HEK293 (cell line): Measurements from ENCODE around the gene ZNF503.
A peak's percentile ranks its signal among the peaks of the same experiment; 100 is the strongest.

Experiments used
- CTCF ChIA-PET: fragments of 350-600 bp; formaldehyde crosslinking; extraction: SDS; loops from one replicate; lab custom pipeline; 2021; ENCODE audit warnings: antibody characterized with exemption; lab: Yijun Ruan, JAX
- POLR2A ChIA-PET: fragments of 300-600 bp; formaldehyde crosslinking; extraction: SDS; loops from one replicate; lab custom pipeline; 2020; ENCODE audit warnings: antibody characterized with exemption, inconsistent platforms; lab: Yijun Ruan, JAX
- H3K27ac ChIP-seq: fragments of 200-500 bp; sonication (Bioruptor generic); 2 replicates; pipeline ENCODE4 v1.5.1; 2014; ENCODE audit warnings: low read depth, low read length, control low read depth, inconsistent platforms; ENCODE audit errors: extremely low read depth
- H3K36me3 ChIP-seq, 2 experiments: fragments of 200-500 bp in 1 of 2; sonication (Bioruptor generic) in 1 of 2; 1 replicate in 1 of 2; 2 replicates in 1 of 2; pipeline ENCODE4 v1.5.1; 2014 to 2017; ENCODE audit warnings: inconsistent platforms in 2 of 2, low read length in 2 of 2; ENCODE audit not compliant: control insufficient read depth in 2 of 2, insufficient read depth in 1 of 2
- H3K4me1 ChIP-seq: fragments of 200-500 bp; sonication (Bioruptor generic); 2 replicates; pipeline ENCODE4 v1.5.1; 2014; ENCODE audit warnings: mild to moderate bottlenecking, low read length, inconsistent platforms; ENCODE audit not compliant: control insufficient read depth, insufficient read depth
- H3K4me3 ChIP-seq: 2 replicates; pipeline ENCODE4 v1.5.1; 2011; ENCODE audit warnings: low read depth, mild to moderate bottlenecking, control low read depth, low read length, moderate library complexity
- H3K9me3 ChIP-seq: fragments of 200-500 bp; sonication (Bioruptor generic); 2 replicates; pipeline ENCODE4 v1.5.1; 2014; ENCODE audit warnings: low read depth, low read length, inconsistent platforms; ENCODE audit not compliant: control insufficient read depth, insufficient read depth
- BCL11A ChIP-seq: fragments of 450-650 bp; formaldehyde crosslinking; IDR thresholded peaks from 2 replicates; pipeline ENCODE4 v1.5.1; 2016; ENCODE audit warnings: low read depth, missing biosample characterization, missing genetic modification characterization
- BCL11B ChIP-seq: fragments of 450-650 bp; formaldehyde crosslinking; IDR thresholded peaks from 2 replicates; pipeline ENCODE4 v1.5.1; 2016; ENCODE audit warnings: low read depth, missing biosample characterization, missing genetic modification characterization
- KLF17 ChIP-seq: fragments of 450-650 bp; formaldehyde crosslinking; IDR thresholded peaks from 2 replicates; pipeline ENCODE4 v1.5.1; 2016; ENCODE audit warnings: missing biosample characterization, missing genetic modification characterization
- KLF7 ChIP-seq: fragments of 450-650 bp; formaldehyde crosslinking; IDR thresholded peaks from 2 replicates; pipeline ENCODE4 v1.5.1; 2016; ENCODE audit warnings: missing biosample characterization, missing genetic modification characterization, borderline replicate concordance
- MYNN ChIP-seq: fragments of 450-650 bp; formaldehyde crosslinking; IDR thresholded peaks from 2 replicates; pipeline ENCODE4 v1.5.1; 2016; ENCODE audit warnings: missing biosample characterization, missing genetic modification characterization, borderline replicate concordance
- OSR2 ChIP-seq: fragments of 450-650 bp; formaldehyde crosslinking; IDR thresholded peaks from 2 replicates; pipeline ENCODE4 v1.5.1; 2016; ENCODE audit warnings: missing biosample characterization, missing genetic modification characterization
- ZIC2 ChIP-seq: fragments of 450-650 bp; formaldehyde crosslinking; IDR thresholded peaks from 2 replicates; pipeline ENCODE4 v1.5.1; 2016; ENCODE audit warnings: missing biosample characterization, missing genetic modification characterization
- ZNF274 ChIP-seq, 2 experiments: fragments of 200-500 bp in 1 of 2; fragments of 450-650 bp in 1 of 2; sonication (Bioruptor generic) in 1 of 2; formaldehyde crosslinking in 1 of 2; IDR thresholded peaks; 2 replicates each; pipeline versions ENCODE4 v1.5.1 to v1.6.1; 2014 to 2016; ENCODE audit warnings: borderline replicate concordance in 1 of 2, inconsistent platforms in 1 of 2, low read length in 1 of 2, missing biosample characterization in 1 of 2, missing genetic modification characterization in 1 of 2
- ZNF280D ChIP-seq: fragments of 450-650 bp; formaldehyde crosslinking; IDR thresholded peaks from 2 replicates; pipeline ENCODE4 v1.5.1; 2016; ENCODE audit warnings: missing biosample characterization, missing genetic modification characterization
- ZNF488 ChIP-seq: fragments of 450-650 bp; formaldehyde crosslinking; IDR thresholded peaks from 2 replicates; pipeline ENCODE4 v1.5.1; 2016; ENCODE audit warnings: missing biosample characterization, missing genetic modification characterization
- ZNF510 ChIP-seq: fragments of 450-650 bp; formaldehyde crosslinking; IDR thresholded peaks from 2 replicates; pipeline ENCODE4 v1.5.1; 2018; ENCODE audit warnings: mild to moderate bottlenecking, missing genetic modification characterization, missing biosample characterization; ENCODE audit not compliant: insufficient replicate concordance
- ZNF560 ChIP-seq: fragments of 450-650 bp; formaldehyde crosslinking; IDR thresholded peaks from 2 replicates; pipeline ENCODE4 v1.5.1; 2017; ENCODE audit warnings: missing biosample characterization, missing genetic modification characterization, borderline replicate concordance
- ZNF580 ChIP-seq: fragments of 450-650 bp; formaldehyde crosslinking; IDR thresholded peaks from 2 replicates; pipeline ENCODE4 v1.5.1; 2016; ENCODE audit warnings: missing biosample characterization, missing genetic modification characterization
- ZNF600 ChIP-seq: fragments of 450-650 bp; formaldehyde crosslinking; IDR thresholded peaks from 2 replicates; pipeline ENCODE4 v1.5.1; 2016; ENCODE audit warnings: missing biosample characterization, missing genetic modification characterization
- ZNF623 ChIP-seq: fragments of 450-650 bp; formaldehyde crosslinking; IDR thresholded peaks from 2 replicates; pipeline ENCODE4 v1.5.1; 2016; ENCODE audit warnings: missing biosample characterization, missing genetic modification characterization
- ZNF792 ChIP-seq: fragments of 450-650 bp; formaldehyde crosslinking; IDR thresholded peaks from 2 replicates; pipeline ENCODE4 v1.5.1; 2016; ENCODE audit warnings: missing biosample characterization, missing genetic modification characterization

ZNF503 gene

GRCh38 chr10:75425291-75426079, 23.9 kb upstream of the ZNF503 start:
- Histone ChIP-seq H3K36me3 (no peaks in the 10 kb centered on the region), H3K9me3 (no peaks in the 10 kb centered on the region), H3K27ac (no peak overlapping the region), H3K4me3 (no peak overlapping the region), H3K4me1 (peaks cover 16% of the 10 kb centered on the region; the same call in 1 of the 2 replicates)
- ChIA-PET CTCF (interaction anchor here (0.5 to 1.2 kb wide), 3 partner anchors 11 to 1686 kb away, joined by 3 to 4 read pairs (median 3); no protein-coding TSS in a partner anchor), POLR2A (no interaction called here)
- TF ChIP-seq OSR2 (tag by site-specific recombination) = no peak
- TF ChIP-seq ZNF488 (tag by site-specific recombination) = no peak
- no peak for TF ChIP-seq ZNF623 (tag by site-specific recombination)
- no peak for TF ChIP-seq ZIC2 (tag by site-specific recombination)
- TF ChIP-seq, all 188 proteins: peak for 0

GRCh38 chr10:75424571-75424970, 23.0 kb upstream of the ZNF503 start:
- ChIA-PET CTCF (interaction anchor here (0.6 to 0.7 kb wide), 2 partner anchors 294 to 1687 kb away, joined by 4 to 10 read pairs; no protein-coding TSS in a partner anchor), POLR2A (interaction anchor here (1.3 kb wide), 1 partner anchor 23 kb away, joined by 6 read pairs; the partner anchor contains the start of gene ZNF503)
- Histone ChIP-seq H3K4me3 (no peak overlapping the region), H3K27ac (no peak overlapping the region; the same call in 1 of the 2 replicates), H3K9me3 (no peaks in the 10 kb centered on the region), H3K4me1 (0 out of 2 replicates have a peak, but pooled peaks cover 10% of the 10 kb centered on the region)
- TF ChIP-seq ZNF510 (tag by site-specific recombination) (no peak), BCL11A (tag by site-specific recombination) (no peak), ZNF560 (tag by site-specific recombination) (no peak)
- TF ChIP-seq, all 188 proteins: peak for 0
- no peaks in the 10 kb centered on the region for H3K36me3 ChIP-seq

GRCh38 chr10:75422913-75423312, 21.3 kb upstream of the ZNF503 start:
- POLR2A ChIA-PET = no interaction called here
- Histone ChIP-seq H3K9me3 (no peaks in the 10 kb centered on the region), H3K27ac (no peak overlapping the region), H3K4me1 (peaks cover 6% of the 10 kb centered on the region; the same call in 1 of the 2 replicates), H3K4me3 (no peak overlapping the region), H3K36me3 (no peaks in the 10 kb centered on the region)
- TF ChIP-seq ZNF623 (tag by site-specific recombination) (peak; percentile 97), BCL11B (tag by site-specific recombination) (no peak), ZNF580 (tag by site-specific recombination) (0 out of 2 replicates have a peak, but pooled peaks have one; percentile 26), KLF17 (tag by site-specific recombination) (no peak), ZNF600 (tag by site-specific recombination) (no peak)
- CTCF ChIA-PET = no interaction called here

- no peak for TF ChIP-seq MYNN (tag by site-specific recombination)
- TF ChIP-seq ZNF280D = no peak
- TF ChIP-seq ZNF792 (tag by site-specific recombination) = no peak
- no peak for TF ChIP-seq ZNF274 (IDR thresholded peaks at IDR 0.05; ENCODE audit: low read length)
- TF ChIP-seq ZNF274 (tag by site-specific recombination; IDR thresholded peaks at IDR 0.05; ENCODE audit: borderline replicate concordance) = no peak
- no peak for TF ChIP-seq KLF7
- ChIA-PET POLR2A (no interaction called here), CTCF (interaction anchor here (1.7 kb wide), 1 partner anchor 23 kb away, joined by 5 read pairs; no protein-coding TSS in a partner anchor)
- H3K4me3 ChIP-seq = no peak overlapping the region
- no peaks in the 10 kb centered on the region for H3K36me3 ChIP-seq
- peaks cover 11% of the 10 kb centered on the region for H3K4me1 ChIP-seq
- no peak overlapping the region for H3K27ac ChIP-seq
- H3K9me3 ChIP-seq = no peaks in the 10 kb centered on the region
Observed at GRCh38 chr10:75418712-75419111, 17.1 kb upstream of the ZNF503 start.
